Cardiac septum (tissue), 1 donor: ENCODE measurements around the gene DGKD. TPM values are rescaled to one million over a fixed set of nuclear protein-coding genes. Genes with fewer than 3 reads are reported as not detected.

ENCODE experiments used
- DNase-seq: peaks from one replicate; pipeline ENCODE4 v3.0.0-alpha.2; 2020; ENCODE audit warnings: low spot score
- intact Hi-C: fragments of 100-400 bp; cut with DNase I; formaldehyde crosslinking; loops from one replicate; pipeline ENCODE4 v1.14.0; 2022
- total RNA-seq: library from RNA; stranded (reverse); fragmentation: NEBNext Ultra II Directional; extraction: Animal tissue kit (Norgen Biotek cat#: 25700); gene quantifications from one replicate; pipeline ENCODE4 v1.2.1, GENCODE V29; 2021
- donor health status: DM: no; HTN: no; CAD: no.

The DGKD gene
- total RNA-seq, 1 donor from 2014 or later: 100 TPM

DNA sequence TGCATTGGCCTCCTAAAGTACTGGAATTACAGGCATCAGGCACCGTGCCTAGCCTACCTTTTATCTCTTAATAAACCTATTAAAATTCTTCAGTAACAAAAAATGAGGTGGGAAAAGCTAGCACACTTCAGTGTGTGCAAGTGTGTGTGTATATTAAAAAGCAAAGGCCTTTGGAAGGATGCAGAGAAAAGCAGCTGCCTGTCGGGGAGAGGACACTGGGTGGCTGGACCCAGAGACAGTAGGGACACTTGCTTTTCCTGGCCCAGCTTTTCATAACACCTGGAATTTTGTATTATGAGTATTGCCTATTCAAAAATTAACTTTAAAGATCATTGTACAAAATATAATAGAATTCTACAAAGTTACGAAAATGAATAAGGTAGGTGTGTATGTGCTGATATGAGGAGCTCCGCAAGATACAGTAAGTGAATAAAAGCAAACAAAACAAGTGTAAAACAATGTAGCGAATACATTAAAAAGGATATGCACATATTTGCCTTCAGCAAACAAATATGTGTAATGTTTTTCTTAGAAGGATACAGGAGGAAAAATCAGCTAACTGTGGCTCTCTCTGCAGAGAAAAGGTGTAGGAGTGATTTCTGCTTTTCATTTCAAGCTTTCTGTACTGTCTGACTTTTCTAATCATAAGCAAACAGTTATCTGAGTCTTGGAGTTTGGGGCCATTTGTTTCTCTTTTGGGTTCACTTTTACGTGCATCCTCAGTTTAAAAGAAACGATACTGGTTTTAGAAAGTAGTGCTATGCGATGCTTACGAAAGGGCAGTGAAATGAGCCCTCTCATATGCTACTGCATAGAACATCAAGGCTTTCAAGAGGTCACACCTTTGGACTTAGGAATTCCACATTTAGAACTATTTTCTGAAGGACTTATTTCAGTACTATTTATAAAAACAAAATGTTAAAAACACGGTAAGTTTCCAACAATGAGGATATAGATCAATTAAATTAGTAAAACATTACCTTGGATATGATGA lies 141.5 kb downstream of the DGKD start:
- no peak for DNase-seq
- intact Hi-C loops: no loop called here

DNA sequence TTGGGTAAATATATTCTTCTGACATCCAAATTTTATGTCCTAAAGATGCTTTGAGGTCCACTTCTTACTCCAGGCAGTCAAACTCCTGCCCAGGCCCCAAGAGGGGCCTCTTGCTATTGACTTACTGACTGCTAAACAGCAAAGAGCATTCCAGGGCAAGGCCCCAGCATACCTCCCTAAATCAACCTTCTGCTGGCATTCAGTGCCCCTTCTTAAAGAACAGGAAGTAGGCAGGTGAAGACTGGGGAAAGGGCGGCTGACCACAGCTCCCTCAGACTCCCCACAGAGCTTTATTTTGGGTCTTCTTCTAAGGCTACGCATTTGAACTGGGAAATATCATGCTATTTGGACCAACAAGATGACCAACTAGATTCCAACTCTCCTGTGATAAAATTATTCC lies 143.4 kb downstream of the DGKD start:
- DNase-seq: no peak
- intact Hi-C loops: no loop called here

DNA sequence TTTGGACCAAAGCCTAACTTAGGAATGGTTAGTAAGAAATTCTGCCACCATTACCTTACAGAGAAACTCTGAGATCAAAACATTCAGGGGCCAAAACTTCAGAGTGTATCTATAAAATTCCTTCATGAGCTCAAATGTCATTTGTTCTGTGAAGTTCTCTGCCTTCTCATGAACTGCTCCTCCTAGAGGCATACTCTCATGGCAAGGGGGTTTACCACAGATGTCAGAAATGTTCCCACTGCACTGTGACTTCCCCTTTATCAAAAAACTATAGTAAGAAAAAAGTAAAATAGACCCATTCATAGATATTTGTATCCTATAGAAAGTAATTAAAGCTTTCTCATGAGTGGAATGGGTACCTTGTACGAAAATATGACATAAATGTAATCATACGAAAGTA lies 143.8 kb downstream of the DGKD start:
- intact Hi-C loops: no loop called here
- DNase-seq: no peak

DNA sequence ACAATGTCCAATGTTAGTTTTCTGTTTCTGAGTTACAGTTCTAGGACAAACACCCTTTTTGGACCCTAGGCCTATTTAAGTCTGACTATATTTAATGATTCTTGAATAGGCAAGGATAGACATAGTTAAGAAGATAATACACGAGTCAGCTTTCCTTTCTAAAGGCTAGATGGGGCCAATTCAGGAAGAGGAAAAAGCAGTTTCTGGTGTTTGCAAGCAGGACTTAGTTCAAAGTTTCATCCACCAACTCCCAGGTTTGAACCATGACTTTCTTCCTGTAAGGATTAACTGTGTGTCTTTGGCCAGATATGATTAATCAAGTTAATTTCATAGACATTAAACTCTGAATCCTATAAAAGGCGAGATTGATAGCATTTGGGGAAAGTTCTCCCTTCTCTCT lies 145.6 kb downstream of the DGKD start:
- intact Hi-C loops: no loop called here
- DNase-seq: no peak

DNA sequence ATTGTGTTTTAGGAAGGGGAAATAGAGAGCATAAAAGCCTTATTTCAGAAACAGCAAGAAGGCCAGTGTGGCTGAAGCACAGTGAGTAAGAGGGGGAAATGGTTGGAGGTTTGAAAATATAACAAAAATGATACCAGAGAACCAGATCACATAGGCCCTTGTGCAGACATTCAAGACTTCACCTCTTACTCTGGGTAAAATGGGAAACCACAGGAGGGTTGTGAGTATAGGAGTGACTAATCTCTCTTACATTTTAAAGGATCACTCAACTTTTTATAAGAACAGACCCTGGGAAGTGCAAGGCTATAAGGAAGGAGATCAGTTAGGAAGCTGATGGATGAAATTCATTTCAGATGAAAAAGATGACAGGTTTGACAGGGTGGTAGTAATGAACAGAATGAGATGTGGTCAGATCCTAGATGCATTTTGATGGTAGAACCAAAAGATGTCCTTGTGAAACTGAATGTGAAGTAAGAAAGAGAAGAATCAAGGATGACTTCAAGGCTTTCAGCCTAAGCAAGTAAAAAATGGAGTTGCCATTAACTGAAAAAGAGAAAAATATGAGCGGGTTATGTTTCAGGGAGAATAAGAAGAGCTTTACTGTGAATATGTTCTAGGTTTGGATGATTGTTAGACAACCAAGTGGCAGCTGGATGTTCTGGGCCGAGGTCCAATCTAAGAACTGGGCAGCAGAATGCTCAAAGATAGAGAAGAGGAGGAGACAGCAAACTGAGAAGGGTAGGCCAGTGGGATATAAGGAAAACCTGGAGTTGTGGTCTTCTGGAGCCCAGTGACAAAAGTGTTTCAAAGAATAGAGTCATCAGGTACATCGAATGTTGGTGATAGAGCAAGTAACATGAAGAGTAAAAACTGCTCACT lies 147.1 kb downstream of the DGKD start:
- DNase-seq: no peak
- intact Hi-C loops: no loop called here

DNA sequence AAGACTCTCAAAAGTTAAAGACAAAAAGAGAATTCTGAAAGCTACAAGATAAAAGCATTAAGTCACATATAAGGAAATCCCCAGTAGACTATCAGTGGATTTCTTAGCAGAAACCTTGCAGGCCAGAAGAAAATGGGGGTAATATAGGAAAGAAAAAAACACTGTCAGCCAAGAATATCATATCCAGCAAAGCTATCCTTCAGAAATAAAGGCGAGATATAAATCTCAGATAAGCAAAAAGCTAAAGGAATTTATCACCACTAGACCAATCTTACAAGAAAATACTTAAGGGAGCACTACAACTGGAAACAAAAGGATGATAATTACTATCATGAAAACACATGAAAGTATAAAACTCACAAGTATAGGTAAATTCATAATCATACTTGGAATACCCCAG lies 149.2 kb downstream of the DGKD start:
- DNase-seq: no peak
- intact Hi-C loops: no loop called here

DNA sequence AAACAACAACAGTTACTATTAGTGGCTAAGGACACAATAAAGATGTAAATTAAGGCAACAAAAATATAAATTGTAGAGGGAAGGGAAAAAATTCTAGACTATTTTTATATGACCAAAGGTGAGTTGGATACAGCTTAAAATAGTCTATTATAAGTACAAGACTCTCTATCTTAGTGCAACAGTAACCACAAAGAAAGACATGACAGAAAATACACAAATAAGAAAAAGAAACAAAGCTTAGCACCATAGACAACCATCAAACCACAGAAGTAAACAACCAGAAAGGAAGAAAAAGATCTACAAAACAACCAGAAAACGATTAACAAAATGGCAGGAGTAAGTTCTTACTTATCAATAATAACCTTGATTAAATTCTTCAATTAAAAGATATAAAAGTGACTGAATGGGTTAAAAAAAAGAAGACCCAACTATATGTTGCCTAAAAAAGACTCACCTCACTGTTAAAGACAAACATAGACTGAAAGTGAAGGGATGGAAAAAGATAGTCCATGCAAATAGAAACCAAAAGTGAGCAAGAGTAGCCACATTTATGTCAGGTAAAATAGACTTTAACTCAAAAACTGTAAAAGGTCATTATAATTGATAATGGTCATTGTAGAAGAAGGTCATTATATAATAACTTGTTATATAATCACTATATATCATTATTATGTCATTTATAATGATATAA lies 149.8 kb downstream of the DGKD start:
- intact Hi-C loops: no loop called here
- DNase-seq: no peak

DNA sequence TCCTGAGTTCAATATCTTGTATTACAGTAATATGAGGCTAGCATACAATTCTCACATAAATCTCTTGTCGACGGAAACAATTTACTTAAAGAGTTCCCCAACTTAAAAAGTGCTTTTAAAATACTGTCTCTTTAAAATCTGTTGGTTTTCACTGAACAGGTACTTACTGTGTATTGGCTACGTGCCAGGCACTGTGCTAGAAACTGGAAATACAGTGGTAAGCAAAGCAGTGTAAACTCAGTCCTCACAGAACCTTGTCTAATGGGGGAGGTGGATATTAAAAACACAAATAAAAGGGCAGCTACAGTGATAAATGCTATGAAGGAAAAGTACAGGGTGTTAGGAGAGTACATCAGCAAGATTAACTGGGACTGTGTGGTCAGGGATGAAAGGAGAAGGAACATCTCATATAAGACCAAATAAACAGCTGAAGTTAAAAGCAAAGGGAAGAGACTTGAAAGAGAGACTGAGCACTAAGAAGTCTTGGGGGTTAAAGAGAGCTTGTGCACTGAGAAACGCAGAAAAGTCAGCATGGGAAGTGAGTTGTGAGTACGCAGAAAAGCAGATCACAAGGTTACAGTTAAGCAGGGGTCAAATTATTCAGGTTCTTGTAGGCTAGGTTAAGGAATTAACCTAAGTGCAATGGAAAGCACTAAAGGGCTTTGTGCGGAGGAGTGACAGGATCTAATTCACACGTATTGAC lies 159.8 kb downstream of the DGKD start:
- intact Hi-C loops: no loop called here
- no peak for DNase-seq

DNA sequence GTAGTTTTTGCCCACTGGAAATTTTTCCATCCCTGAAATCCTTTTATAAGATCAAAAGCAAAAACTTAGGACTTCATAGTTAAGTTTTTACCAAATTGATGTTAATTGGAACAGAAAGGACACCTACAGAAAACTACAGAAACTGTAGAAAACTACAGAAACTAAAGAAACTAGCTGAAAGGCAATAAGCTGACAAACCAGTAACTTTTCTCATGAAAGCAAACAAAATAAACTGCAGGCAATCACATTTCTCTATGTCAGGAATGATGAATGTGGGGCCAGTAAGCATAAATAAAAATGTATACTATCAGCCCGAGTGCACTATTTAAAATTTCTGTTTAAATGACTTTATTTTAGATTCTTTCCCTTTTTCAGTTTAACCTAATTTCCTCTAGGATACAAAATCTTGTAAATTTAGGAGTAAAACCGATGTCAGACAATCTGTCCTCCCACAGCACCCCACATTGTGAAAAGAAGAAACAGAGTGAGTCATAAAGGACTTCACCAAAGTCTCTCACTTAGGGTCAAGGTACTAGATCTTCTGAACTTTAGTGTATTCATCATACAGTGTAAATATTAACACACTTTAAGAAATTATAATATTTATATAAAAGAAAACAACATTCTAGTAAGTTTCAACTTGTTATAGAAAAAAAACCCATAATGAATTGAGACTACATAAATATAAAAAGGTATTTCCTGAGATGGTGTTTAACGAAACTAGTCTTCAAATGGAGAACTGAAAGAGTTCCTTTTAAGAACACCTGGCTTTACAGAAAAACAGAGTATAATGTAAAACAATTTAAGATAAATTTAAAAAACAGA lies 165.7 kb downstream of the DGKD start:
- DNase-seq: no peak
- intact Hi-C loops: no loop called here

Other genes with a start within 250 kb of the DGKD start
- 17.5 TPM for gene ATG16L1, start 102.8 kb upstream of the DGKD start, total RNA-seq
- not detected for gene SAG, start 46.7 kb upstream of the DGKD start, total RNA-seq
- gene USP40, start 212.3 kb downstream of the DGKD start, total RNA-seq: 23.8 TPM